Caco-2 (cell line): ENCODE measurements around the gene NDUFA8. TPM values are rescaled to one million over a fixed set of nuclear protein-coding genes. Genes with fewer than 3 reads are reported as not detected.

ENCODE experiments used
- BruUV-seq: library from RNA; stranded (reverse); fragments of 400-500 nt; replicated peaks from 2 replicates; lab custom pipeline; 2021; lab: Mats Ljungman, UMichigan
- CTCF ChIA-PET: fragments of 300-600 bp; sonication (Branson Sonifier 250); formaldehyde crosslinking; loops from one replicate; lab custom pipeline; 2022; ENCODE audit warnings: antibody characterized with exemption; lab: Charles Lee
- POLR2A ChIA-PET: fragments of 300-600 bp; sonication (Branson Sonifier 250); formaldehyde crosslinking; loops from one replicate; lab custom pipeline; 2022; ENCODE audit warnings: antibody characterized with exemption; lab: Charles Lee
- DNase-seq, 2 experiments: peaks; one replicate each; pipeline versions ENCODE4 v3.0.0 to v3.0.0-alpha.2; 2020 to 2022
- H3K27me3 ChIP-seq: replicated peaks from 2 replicates; pipeline ENCODE4 v1.6.0; 2011; ENCODE audit warnings: low read length; ENCODE audit not compliant: control insufficient read depth, insufficient read depth
- H3K36me3 ChIP-seq: 2 replicates; pipeline ENCODE4 v1.5.1; 2011; ENCODE audit warnings: low read length; ENCODE audit not compliant: control insufficient read depth, insufficient read depth
- H3K4me1 ChIP-seq: fragments of 250-450 bp; sonication (Bioruptor Pico); 2 replicates; pipeline ENCODE4 v1.5.1; 2020; ENCODE audit warnings: mild to moderate bottlenecking
- H3K4me3 ChIP-seq: 2 replicates; pipeline ENCODE4 v1.5.1; 2011; ENCODE audit warnings: low read depth, mild to moderate bottlenecking, control low read depth, low read length
- H3K9me3 ChIP-seq: fragments of 250-450 bp; sonication (Bioruptor Pico); 2 replicates; pipeline ENCODE4 v1.5.1; 2020; ENCODE audit warnings: mild to moderate bottlenecking, moderate library complexity
- H3K27ac Mint-ChIP-seq: one replicate; pipeline ENCODE4 v1.8.0; 2022; ENCODE audit warnings: mixed read lengths; ENCODE audit not compliant: unreplicated experiment
- H3K27me3 Mint-ChIP-seq: one replicate; pipeline ENCODE4 v1.8.0; 2022; ENCODE audit warnings: mixed read lengths; ENCODE audit not compliant: insufficient read depth, unreplicated experiment
- H3K36me3 Mint-ChIP-seq: one replicate; pipeline ENCODE4 v1.8.0; 2022; ENCODE audit warnings: mild to moderate bottlenecking, mixed read lengths; ENCODE audit not compliant: insufficient read depth, unreplicated experiment
- H3K4me1 Mint-ChIP-seq: one replicate; pipeline ENCODE4 v1.8.0; 2022; ENCODE audit warnings: low read depth, mixed read lengths; ENCODE audit not compliant: unreplicated experiment
- H3K4me3 Mint-ChIP-seq: one replicate; pipeline ENCODE4 v1.8.0; 2022; ENCODE audit warnings: mild to moderate bottlenecking, moderate library complexity, mixed read lengths; ENCODE audit not compliant: unreplicated experiment
- H3K9me3 Mint-ChIP-seq: one replicate; pipeline ENCODE4 v1.8.0; 2022; ENCODE audit warnings: mixed read lengths; ENCODE audit not compliant: unreplicated experiment
- CTCF ChIP-seq, 2 experiments: fragments of 200-600 bp in 1 of 2; IDR thresholded peaks; 1 replicate in 1 of 2; 2 replicates in 1 of 2; pipeline versions ENCODE4 v1.5.1 to v1.8.0; 2011 to 2022; ENCODE audit warnings: antibody characterized with exemption in 1 of 2, control low read depth in 1 of 2, inconsistent platforms in 1 of 2, low read depth in 1 of 2, low read length in 1 of 2, mild to moderate bottlenecking in 1 of 2, moderate library complexity in 1 of 2; ENCODE audit not compliant: insufficient read depth in 1 of 2, severe bottlenecking in 1 of 2, unreplicated experiment in 1 of 2
- intact Hi-C: fragments of 100-400 bp; cut with micrococcal nuclease; formaldehyde crosslinking; loops from one replicate; pipeline ENCODE4 v1.10.0; 2022; ENCODE audit not compliant: unreplicated experiment
- total RNA-seq: library from RNA; stranded (reverse); gene quantifications from 2 replicates; pipeline ENCODE4 v1.2.3, GENCODE V29; 2022

NDUFA8 gene
- total RNA-seq, 1 experiment from 2014 or later = 58.0 TPM

GRCh38 chr9:122173670-122174069 is 14.1 kb upstream of the NDUFA8 start:
- Histone ChIP-seq H3K36me3 (no peaks in the 10 kb centered on the region), H3K4me1 (peaks cover 6% of the 10 kb centered on the region), H3K4me3 (no peak overlapping the region), H3K9me3 (no peaks in the 10 kb centered on the region), H3K27me3 (no peaks in the 10 kb centered on the region)
- no TSS peak for BruUV-seq
- intact Hi-C loops = no loop called here
- DNase-seq = no peak
- Mint-ChIP-seq H3K9me3 (no peaks in the 10 kb centered on the region), H3K36me3 (no peaks in the 10 kb centered on the region), H3K4me1 (peaks cover 1% of the 10 kb centered on the region), H3K27me3 (no peaks in the 10 kb centered on the region), H3K27ac (no peak overlapping the region), H3K4me3 (no peak overlapping the region)
- ChIA-PET POLR2A (no interaction called here), CTCF (no interaction called here)
- TF ChIP-seq CTCF (IDR thresholded peaks at IDR 0.05; ENCODE audit: insufficient read depth in 1 of 2, low read depth in 1 of 2, low read length in 1 of 2, severe bottlenecking in 1 of 2, unreplicated experiment in 1 of 2) = no peak

GRCh38 chr9:122172131-122172530 is 12.6 kb upstream of the NDUFA8 start:
- CTCF ChIA-PET = no interaction called here
- intact Hi-C loops = no loop called here
- H3K36me3 Mint-ChIP-seq = no peaks in the 10 kb centered on the region

GRCh38 chr9:122168356-122168755 is 8.8 kb upstream of the NDUFA8 start:
- no peaks in the 10 kb centered on the region for H3K36me3 Mint-ChIP-seq
- POLR2A ChIA-PET = no interaction called here
- H3K27ac Mint-ChIP-seq = no peak overlapping the region
- Histone ChIP-seq H3K4me3 (no peak overlapping the region), H3K4me1 (no peaks in the 10 kb centered on the region), H3K27me3 (no peaks in the 10 kb centered on the region), H3K36me3 (no peaks in the 10 kb centered on the region), H3K9me3 (no peaks in the 10 kb centered on the region)
- H3K9me3 Mint-ChIP-seq = peaks cover 10% of the 10 kb centered on the region
- intact Hi-C loops = no loop called here
- TF ChIP-seq CTCF (IDR thresholded peaks at IDR 0.05; ENCODE audit: insufficient read depth in 1 of 2, low read depth in 1 of 2, low read length in 1 of 2, severe bottlenecking in 1 of 2, unreplicated experiment in 1 of 2) = no peak
- no peak overlapping the region for H3K4me3 Mint-ChIP-seq
- peaks cover 3% of the 10 kb centered on the region for H3K27me3 Mint-ChIP-seq
- DNase-seq = no peak
- BruUV-seq = no TSS peak
- CTCF ChIA-PET = no interaction called here
- no peaks in the 10 kb centered on the region for H3K4me1 Mint-ChIP-seq

More at GRCh38 chr9:122172131-122172530, 12.6 kb upstream of the NDUFA8 start:
- Mint-ChIP-seq H3K27ac (no peak overlapping the region), H3K4me1 (no peaks in the 10 kb centered on the region), H3K27me3 (peaks cover 3% of the 10 kb centered on the region), H3K9me3 (peaks cover 10% of the 10 kb centered on the region), H3K4me3 (no peak overlapping the region)
- no peaks in the 10 kb centered on the region for H3K36me3 ChIP-seq
- H3K4me3 ChIP-seq = no peak overlapping the region
- BruUV-seq = no TSS peak
- no peak for DNase-seq
- POLR2A ChIA-PET = no interaction called here
- H3K4me1 ChIP-seq = no peaks in the 10 kb centered on the region
- no peak for TF ChIP-seq CTCF (IDR thresholded peaks at IDR 0.05; ENCODE audit: insufficient read depth in 1 of 2, low read depth in 1 of 2, low read length in 1 of 2, severe bottlenecking in 1 of 2, unreplicated experiment in 1 of 2)
- H3K27me3 ChIP-seq = no peaks in the 10 kb centered on the region
- no peaks in the 10 kb centered on the region for H3K9me3 ChIP-seq
